NCI-H82 (cell line): ENCODE data around the gene STK33.
"Not testable (repeated sequence)": the region's sequence is repeated elsewhere in the genome, so short reads cannot be mapped to it uniquely, and the experiment has no call there.

Experiments
- DNase-seq: peaks from one replicate; lab custom pipeline; 2025; lab: John Stamatoyannopoulos, UW

The STK33 gene

GRCh38 chr11:8543278-8543677 lies 50.8 kb downstream of the STK33 start:
- no peak for DNase-seq

GRCh38 chr11:8541448-8541847 lies 52.6 kb downstream of the STK33 start:
- DNase-seq = no peak

- DNase-seq = peak; percentile 17
These were observed 60.7 kb downstream of the STK33 start for GRCh38 chr11:8533332-8533731.

GRCh38 chr11:8532475-8532874 lies 61.6 kb downstream of the STK33 start:
- DNase-seq = peak; percentile 51

GRCh38 chr11:8531982-8532381 lies 62.0 kb downstream of the STK33 start:
- DNase-seq = no peak

GRCh38 chr11:8531312-8531711 lies 62.7 kb downstream of the STK33 start:
- peak; percentile 98 for DNase-seq

GRCh38 chr11:8527939-8528338 lies 66.1 kb downstream of the STK33 start:
- DNase-seq = no peak

- DNase-seq = no peak
These were observed 70.6 kb downstream of the STK33 start for GRCh38 chr11:8523396-8523795.

- DNase-seq = no peak
These were observed 81.5 kb downstream of the STK33 start for GRCh38 chr11:8512547-8512946.

GRCh38 chr11:8503910-8504364 lies 90.1 kb downstream of the STK33 start:
- no peak for DNase-seq

GRCh38 chr11:8501836-8502235 lies 92.2 kb downstream of the STK33 start:
- DNase-seq = no peak

- no peak for DNase-seq
These were observed 105.6 kb downstream of the STK33 start for GRCh38 chr11:8488395-8488794.

- no peak for DNase-seq
These were observed 106.8 kb downstream of the STK33 start for GRCh38 chr11:8487261-8487660.

GRCh38 chr11:8484251-8484650 lies 109.8 kb downstream of the STK33 start:
- DNase-seq = no peak

- peak; percentile 13 for DNase-seq
These were observed 113.2 kb downstream of the STK33 start for GRCh38 chr11:8480858-8481257.

GRCh38 chr11:8477680-8478079 lies 116.3 kb downstream of the STK33 start:
- DNase-seq = no peak

GRCh38 chr11:8477151-8477550 lies 116.9 kb downstream of the STK33 start:
- no peak for DNase-seq

GRCh38 chr11:8467806-8468205 lies 126.2 kb downstream of the STK33 start:
- DNase-seq = not testable (repeated sequence)

GRCh38 chr11:8467356-8467755 lies 126.7 kb downstream of the STK33 start:
- DNase-seq = not testable (repeated sequence)

- not testable (repeated sequence) for DNase-seq
These were observed 127.1 kb downstream of the STK33 start for GRCh38 chr11:8466884-8467283.

GRCh38 chr11:8459711-8460399 lies 134.2 kb downstream of the STK33 start:
- DNase-seq = no peak

- DNase-seq = peak; percentile 78
These were observed 151.7 kb downstream of the STK33 start for GRCh38 chr11:8442301-8442700.

- no peak for DNase-seq
These were observed 153.4 kb downstream of the STK33 start for GRCh38 chr11:8440649-8441048.

GRCh38 chr11:8429483-8429882 lies 164.5 kb downstream of the STK33 start:
- DNase-seq = no peak
